Activated T-helper 1 cell treated with anti-CD3 and anti-CD28 coated beads, Interleukin-2, amount 50 U/mL, for 16 hours (primary cell): ENCODE data around the gene PIK3C2B.

Experiments used
- DNase-seq, 2 donors: peaks; one replicate each; pipeline ENCODE4 v3.0.0-alpha.2; 2020; ENCODE audit warnings: low read depth in 1 of 2, low spot score in 1 of 2

PIK3C2B gene

DNA sequence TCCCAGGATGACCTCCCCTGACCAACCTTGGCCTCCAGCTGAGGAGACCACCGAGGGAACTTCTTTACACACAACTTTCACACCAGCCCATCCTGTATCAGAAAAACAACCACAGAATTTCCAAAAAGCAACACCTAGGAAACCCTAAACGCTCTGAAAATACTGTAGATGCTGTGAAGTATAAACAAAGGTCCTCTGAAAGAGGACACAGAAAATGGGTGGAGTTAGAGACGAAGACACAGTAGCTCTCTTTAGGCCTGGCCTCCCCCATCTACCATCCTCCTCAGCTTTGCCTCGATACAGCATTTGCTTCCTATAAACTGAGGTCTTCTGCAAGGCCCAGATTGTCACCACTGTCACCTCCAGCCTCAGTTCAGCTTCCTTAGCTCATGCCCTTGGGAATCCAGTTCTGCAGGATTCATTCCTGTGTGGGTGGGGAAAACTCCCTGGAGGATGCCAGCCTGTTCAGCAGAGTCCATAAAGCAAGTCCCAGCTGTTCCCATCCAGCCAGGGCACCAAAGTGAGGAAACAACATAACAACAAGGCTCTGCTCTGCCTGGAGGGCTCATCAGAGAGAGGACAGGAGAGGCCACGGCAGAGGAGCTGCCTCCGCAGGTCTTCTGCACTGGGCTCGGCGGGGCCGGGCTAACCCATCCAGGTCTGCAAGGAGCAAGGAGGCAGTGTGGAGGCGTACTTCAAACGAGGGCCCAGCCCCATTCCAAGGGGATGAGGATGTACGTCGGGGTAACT lies 15.0 kb downstream of the PIK3C2B start:
- DNase-seq = no peak

DNA sequence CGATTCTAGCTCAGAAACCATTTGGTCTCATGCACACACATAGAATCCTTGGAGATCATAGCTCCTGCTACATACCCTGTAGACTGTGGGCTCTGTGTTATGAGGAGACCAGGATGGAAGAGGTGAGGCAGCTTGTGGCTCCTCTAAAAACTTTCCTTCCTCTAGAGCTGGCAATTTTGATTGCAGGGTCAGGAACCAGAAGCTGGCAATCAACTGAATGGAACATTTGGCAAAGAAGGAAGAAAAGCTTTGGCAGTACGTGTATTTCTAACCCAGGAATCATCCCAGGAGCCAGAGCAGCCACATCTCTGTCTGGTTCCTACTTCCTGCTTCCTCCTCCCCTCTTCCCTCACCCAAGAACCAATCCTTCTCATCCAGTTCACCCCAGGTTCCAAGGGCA lies 15.7 kb downstream of the PIK3C2B start:
- no peak for DNase-seq

- DNase-seq = no peak
Observed at GRCh38 chr1:204478172-204478899, 16.3 kb downstream of the PIK3C2B start.

- no peak for DNase-seq
Observed at GRCh38 chr1:204477036-204477740, 17.4 kb downstream of the PIK3C2B start.

- DNase-seq = no peak
Observed at GRCh38 chr1:204476563-204476962, 18.0 kb downstream of the PIK3C2B start.

GRCh38 chr1:204475656-204476432 lies 18.8 kb downstream of the PIK3C2B start:
- DNase-seq = no peak

DNA sequence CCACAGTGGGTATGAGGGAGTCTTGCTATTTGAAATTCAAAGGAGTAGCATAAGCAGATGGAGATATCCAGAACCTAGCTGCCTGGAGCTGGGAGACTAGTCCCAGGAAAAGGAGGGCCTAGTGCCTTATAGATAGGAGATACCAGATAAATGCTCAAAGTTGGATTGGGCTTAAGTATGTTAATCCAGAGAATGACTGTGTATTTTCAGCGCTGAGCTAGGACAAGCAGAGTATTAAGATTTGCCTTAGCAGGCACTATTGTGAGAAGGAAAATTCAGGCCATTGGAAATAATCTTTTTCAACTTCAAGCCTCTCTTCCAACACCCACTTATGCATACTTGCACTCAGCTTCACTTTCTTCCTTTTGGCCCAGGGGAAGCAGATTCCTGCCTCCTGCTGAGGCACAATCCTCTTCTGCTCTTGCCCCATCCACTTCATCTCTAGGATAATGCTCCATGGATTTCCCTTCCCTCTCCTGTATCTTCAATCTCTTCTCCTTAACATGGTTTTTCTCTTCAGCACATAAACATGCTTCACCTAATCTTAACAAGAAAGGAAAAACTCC lies 21.1 kb downstream of the PIK3C2B start:
- no peak for DNase-seq

DNA sequence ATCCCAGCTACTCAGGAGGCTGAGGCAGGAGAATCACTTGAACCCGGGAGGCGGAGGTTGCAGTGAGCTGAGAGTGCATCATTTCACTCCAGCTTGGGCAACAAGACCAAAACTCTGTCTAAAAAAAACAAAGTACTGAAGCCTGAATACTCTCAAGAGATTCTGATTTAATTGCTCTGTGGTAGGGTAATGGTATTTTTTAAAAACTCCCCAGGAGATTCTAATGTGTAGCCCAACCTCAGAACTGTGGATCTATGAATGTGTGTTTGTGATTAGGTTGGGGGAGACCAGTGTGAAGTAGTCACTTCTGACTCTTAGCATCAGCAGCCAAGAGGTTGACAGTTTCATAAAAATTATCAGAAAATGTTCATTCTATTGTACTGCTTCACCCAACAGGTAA lies 21.9 kb downstream of the PIK3C2B start:
- no peak for DNase-seq

DNA sequence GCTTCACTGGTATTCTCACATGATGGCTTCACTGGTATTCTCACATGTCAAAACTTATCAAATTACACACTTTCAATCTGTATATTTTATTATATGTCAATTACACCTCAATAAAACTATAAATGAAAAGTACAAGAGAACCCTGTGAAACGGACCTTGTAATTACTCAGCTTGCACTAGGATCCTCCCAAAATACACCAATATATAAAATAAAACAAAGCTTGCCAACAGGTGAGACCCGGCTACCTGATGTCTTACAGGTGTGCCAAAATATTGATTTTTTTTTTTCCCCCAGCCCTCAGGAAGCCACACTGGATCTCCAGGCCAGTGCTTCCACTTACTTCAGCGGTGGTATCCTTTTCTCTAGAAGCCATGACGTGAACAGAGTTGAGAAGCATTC lies 22.9 kb downstream of the PIK3C2B start:
- DNase-seq = no peak

- DNase-seq = no peak
Observed at GRCh38 chr1:204469304-204469703, 25.3 kb downstream of the PIK3C2B start.

DNA sequence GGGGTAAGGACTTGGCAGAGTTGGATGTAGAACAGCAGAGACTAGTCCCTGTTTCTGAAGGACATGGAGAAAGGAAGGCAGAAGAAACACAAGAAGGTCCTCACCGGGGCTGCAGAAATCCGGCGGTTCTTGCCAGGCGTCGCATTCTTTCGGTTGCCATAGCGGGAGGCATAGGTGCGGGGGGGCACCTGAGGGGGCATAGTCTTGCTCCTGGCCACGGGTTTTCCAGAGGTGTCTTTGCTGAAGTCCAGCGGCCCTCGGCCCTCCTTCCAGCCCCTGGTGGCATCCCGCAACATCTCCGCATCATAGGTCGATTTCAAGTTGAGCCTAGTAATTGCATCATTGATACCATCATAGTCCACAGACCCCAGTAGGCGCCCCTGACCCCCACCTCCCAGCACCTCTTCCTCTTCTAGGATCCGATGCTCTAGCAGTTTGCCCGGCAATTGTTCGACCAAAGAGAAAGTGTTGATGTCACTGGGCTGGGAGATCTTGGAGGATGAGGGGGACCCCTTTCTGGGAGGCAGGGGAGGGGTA lies 25.8 kb downstream of the PIK3C2B start:
- DNase-seq = no peak

DNA sequence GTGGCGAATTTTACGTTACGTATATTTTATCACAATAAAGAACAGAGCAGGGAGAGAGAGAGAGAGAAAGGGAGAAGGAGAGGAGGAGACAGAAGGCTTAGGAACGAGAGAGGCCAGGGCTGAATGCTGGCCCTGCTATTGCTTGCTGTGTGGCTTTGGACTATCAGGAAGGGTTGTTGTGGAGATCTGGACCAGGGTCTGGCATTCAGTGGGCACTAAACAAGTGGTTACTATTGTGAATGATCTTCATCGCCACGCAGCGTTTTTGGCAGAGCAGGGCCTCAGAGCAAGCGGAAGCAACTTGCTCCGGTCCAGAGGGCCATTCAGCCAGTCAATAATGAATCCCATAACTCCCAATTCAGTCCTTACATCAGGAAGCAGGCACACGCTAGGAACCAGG lies 26.4 kb downstream of the PIK3C2B start:
- DNase-seq = no peak

DNA sequence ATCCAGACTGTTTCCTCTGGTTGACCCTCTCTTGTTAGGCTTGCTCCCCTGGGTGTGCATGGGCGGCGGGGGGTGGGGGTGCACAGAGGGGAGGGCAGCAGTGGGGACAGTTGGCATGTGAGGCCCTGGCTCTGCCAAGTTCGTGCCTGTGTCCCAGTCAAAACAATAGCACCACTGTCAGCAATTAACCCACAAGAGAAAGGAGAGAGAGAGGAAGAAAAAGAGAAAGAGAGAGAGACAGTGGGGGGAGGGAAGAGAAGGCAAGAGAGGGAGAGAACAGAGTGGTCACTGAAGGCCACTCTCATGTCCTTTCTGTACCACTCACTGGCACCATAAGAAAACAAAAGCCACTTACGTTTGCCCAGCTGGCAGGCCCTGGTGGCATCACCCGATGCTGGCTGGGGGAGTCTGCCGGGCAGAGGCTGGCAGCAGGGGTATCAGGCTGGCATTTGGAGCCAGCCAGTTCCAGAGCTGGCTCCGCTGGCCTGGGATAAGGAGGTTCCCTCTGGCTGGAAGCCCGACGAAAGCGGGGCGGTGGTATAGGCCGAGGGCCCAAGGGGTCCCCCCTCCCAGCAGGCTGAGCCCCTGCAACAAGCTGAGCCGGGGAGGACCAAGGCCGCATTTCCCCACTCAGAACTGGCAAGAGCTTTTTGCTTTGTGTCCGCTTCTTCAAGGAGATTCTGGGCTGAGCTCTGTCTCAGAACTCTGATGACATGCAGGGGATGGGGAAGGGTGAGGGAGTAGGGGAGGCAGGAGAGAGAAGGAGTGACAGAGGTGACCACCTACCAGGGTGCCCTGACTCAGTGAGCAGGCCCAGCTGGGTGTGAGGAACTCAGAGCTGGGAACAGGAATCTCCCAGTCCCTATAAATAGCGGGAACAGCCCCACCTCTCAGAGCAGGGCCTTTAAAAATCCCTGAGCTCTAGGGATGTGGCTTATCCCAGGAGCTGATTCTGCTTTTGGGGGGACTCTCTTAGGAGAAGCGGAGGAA lies 27.9 kb downstream of the PIK3C2B start:
- DNase-seq = no peak

DNA sequence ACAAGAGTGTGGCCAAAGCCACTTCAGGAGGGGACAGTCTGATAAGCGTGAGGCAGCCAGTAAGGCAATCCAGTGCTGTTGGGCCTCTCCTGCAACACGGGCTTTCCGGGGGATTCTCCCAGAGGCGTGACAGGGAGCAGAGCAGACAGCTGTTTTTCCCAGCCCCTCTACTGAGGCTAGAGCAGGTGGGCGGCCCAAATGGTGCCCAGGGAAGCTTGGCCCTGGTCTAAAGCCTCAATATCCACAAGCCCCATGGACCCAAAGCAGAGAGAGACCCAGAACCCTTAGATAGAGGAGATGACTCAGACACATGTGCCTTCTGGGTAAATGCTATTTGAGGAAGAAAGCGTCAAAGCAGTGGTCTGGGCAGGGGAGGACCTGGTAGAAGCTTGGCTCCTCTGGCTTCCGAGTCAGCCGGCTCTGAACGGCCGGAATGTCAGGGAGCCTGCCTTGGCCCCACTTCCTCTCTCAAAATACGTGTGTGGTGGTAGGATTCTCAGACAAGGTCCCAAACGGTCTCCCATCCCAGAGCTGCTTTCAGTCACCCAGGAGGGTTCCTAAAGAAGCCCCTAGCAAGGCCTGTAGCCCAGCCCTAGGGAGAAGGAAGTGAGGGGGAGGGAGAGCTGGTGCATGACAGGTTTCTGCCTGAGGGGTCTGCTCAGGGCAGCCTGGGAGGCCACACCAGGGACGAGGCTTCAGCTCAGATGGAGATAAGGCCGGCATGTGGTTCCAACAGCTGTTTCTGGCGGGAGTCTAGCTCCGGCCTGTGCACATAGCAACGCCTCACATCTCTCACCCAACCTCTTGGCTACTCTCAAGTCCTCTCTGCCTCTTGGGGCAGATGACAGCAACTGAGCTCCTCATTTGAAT lies 28.8 kb downstream of the PIK3C2B start:
- no peak for DNase-seq

DNA sequence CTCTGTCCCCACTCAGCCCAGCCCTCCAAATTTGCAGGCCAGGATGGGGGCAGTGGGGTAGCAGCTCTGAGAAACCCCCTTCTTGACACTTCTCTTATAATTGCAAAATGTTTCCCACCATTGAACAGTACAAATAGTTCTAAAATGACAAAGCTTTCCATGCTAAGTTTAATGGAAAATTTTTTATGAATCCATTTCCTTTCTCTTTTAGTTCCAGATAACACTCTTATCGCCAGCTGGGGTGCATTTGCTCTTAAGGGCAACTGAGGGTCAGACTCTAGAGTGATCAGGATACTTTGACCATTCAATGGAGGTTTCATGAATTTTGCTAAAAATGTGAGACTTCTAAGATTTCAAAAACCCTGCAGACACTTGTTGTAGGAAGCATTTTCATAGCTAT lies 29.9 kb downstream of the PIK3C2B start:
- DNase-seq = no peak

DNA sequence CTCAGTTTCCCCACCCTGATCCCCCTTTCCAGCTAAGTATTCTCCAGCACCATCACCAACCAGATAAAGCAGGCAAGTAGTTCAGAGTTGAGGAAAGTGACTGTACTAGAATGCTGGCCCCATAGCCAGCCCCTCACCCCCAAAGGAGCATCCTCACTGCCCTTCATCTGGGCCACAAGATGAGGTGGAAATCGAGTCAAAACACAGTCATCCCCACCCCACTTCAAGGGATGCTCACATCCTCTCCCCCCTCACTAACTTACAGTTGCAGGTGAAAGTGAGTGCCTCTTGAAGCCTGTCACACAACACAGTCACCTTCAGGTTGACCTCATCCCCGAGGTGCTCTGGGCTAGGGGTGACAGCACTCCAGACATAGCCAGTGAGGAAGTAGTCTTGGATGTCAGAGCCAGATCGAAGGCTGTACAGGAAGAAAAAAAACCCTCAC lies 30.4 kb downstream of the PIK3C2B start:
- DNase-seq = no peak

DNA sequence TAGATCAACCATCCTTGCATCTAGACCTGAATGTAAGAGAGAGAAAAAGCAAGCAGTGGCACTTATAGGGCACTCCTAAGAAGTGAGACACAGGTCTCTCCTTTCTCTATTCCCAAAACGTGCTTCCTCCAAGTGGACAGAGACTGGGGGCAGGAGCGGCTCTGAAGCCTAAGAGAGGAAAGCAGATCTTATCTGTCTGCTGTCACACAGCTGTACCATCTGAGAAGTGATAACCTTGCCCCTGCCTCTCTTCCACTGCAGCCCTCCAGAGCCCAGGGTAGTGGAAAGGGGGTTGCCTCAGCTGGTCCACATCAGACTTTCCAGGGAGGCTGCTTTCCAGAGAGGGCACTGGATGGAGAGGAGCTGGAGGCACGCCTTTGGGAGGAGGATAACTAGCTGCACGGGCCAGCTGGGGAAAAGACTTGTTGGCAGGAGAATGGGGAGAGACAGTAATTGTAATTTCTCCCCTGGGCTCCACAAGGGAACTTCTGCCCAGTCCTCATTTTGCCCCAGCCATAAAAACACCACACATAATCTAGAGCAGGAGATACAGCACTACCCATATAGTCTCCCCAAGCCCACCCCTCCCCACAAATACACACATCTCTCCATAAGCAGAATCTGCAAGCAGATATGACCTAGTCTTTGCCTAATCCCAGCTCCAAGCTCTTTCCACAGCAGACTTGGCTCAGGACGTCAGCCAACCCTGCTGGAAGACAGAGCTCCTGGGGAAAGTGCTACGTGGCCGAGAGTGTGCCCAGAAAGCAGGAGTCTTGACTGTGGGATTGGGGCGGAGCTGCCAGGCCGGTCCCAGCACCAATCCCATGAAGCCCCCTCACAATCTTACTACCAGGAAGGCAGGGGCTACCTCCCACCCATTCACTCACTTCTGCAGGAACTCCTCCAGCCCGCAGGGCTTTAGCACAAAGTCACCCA lies 31.2 kb downstream of the PIK3C2B start:
- no peak for DNase-seq

DNA sequence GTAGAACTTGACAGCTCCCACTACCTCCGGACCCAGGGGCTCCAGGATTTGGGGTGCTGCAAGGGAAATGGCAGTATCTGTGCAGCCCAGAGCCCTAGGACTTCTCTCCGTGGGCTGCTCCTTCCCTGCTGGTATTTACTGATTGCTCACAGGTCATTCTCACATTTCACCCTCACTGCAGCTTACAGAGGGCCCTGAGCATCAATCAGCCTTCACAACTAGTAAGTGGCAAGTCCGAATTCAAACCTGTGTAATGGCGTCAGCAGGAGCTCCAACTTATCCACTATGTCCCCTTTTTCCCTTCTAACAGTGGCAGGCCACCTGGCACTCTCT lies 32.4 kb downstream of the PIK3C2B start:
- DNase-seq = no peak
